ENCODE data around the gene ZMIZ1.

GRCh38 chr10:79029478-79030390 is 39.0 kb upstream of the ZMIZ1 start:
- TF ChIP-seq CTCF (conservative IDR thresholded peaks at IDR 0.05; ENCODE audit: low read depth in 2 of 2) (no peak), CREB1 (CRISPR knock-in tag; IDR thresholded peaks at IDR 0.05; ENCODE audit: low read depth) (no peak)

Data from GM23338 (cell line).